ENCODE results near the gene GPR21.

GPR21 gene

DNA sequence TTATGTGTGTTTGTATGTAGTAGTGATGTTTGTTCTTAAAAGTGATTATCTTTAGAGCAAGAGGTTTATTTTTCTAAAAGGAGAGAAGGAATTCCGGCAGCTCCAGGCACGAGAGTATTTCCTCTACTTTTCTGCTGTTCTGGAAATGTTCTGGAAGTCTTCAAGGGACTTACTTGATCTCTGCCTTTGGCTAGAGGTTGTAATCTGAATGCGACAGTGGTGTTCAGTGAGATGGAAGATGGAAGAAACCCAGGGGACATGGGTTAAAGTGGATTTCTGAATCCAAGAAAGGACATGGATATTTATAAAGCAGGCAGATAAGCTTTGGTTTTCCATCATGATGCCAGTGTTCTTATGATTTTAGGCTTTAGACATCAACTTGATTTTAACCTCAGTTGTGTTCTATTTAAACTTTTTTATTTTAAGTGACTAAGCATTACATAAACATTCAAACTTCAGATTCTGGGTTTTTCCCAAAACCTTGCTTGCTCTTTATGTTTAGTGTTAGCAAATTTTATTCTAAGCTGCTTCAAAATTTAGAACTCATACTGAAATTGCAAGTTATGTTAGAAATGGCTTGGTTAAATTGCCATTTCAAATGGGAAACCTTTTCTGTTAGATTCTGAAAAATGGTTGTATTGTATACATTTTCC is 3.6 kb downstream of the GPR21 start:
- ChIA-PET CTCF (interaction anchor here (0.6 kb wide), 1 partner anchor 46 kb away, joined by 5 read pairs; no protein-coding TSS in a partner anchor), POLR2A (no interaction called here)
- DNase-seq (ENCODE audit: extremely low spot score) = no peak
- TF ChIP-seq ELF4 (IDR thresholded peaks at IDR 0.05) (no peak), L3MBTL2 (conservative IDR thresholded peaks at IDR 0.05) (no peak), FOXA1 (IDR thresholded peaks at IDR 0.05) (no peak), NFRKB (IDR thresholded peaks at IDR 0.05) (no peak), ZNF384 (IDR thresholded peaks at IDR 0.05) (no peak), TARDBP (IDR thresholded peaks at IDR 0.05) (no peak), LEF1 (IDR thresholded peaks at IDR 0.05; ENCODE audit: borderline replicate concordance) (no peak), SP1 (IDR thresholded peaks at IDR 0.05) (no peak), SUZ12 (IDR thresholded peaks at IDR 0.05) (no peak), ARNT (IDR thresholded peaks at IDR 0.05) (no peak), FOXM1 (IDR thresholded peaks at IDR 0.05; ENCODE audit: borderline replicate concordance) (no peak), CTBP1 (IDR thresholded peaks at IDR 0.05; ENCODE audit: borderline replicate concordance) (no peak)
- TF ChIP-seq, protein P1, sequence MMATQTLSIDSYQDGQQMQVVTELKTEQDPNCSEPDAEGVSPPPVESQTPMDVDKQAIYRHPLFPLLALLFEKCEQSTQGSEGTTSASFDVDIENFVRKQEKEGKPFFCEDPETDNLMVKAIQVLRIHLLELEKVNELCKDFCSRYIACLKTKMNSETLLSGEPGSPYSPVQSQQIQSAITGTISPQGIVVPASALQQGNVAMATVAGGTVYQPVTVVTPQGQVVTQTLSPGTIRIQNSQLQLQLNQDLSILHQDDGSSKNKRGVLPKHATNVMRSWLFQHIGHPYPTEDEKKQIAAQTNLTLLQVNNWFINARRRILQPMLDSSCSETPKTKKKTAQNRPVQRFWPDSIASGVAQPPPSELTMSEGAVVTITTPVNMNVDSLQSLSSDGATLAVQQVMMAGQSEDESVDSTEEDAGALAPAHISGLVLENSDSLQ (IDR thresholded peaks at IDR 0.05) = no peak

DNA sequence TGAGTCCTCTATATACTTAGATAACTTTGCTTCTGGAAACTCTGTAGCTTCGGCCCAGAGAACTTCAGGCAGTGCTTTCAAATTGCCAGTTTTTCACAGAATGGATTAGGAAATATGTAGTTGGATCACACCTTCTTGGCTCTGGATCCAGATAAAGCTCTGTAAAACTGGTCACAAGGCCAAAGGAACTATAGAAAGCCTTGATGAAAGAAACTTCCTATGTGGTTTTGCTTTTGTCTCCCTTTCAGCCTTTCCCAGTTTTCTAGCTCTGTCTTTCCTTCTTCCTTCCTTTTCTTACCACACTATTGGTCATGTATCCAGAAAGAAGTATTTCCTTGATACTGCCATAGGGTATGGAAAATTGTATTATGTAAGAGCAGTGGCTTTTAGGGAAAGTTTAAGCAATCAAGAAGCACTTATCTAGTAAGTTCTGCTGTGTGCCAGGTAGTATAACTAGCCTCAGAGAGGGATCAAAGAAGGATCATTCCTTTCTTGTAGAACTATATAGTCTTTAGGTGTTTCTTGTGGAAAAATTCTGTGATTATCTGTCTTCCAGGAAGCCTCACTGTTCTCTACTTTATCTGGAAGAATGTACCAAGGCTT is 6.3 kb downstream of the GPR21 start:
- DNase-seq (ENCODE audit: extremely low spot score) = no peak
- TF ChIP-seq ARNT (IDR thresholded peaks at IDR 0.05) = no peak
- TF ChIP-seq FOXM1 (IDR thresholded peaks at IDR 0.05; ENCODE audit: borderline replicate concordance) = no peak
- TF ChIP-seq L3MBTL2 (conservative IDR thresholded peaks at IDR 0.05) = no peak
- TF ChIP-seq, protein P1 (IDR thresholded peaks at IDR 0.05) = no peak
- no peak for TF ChIP-seq CTBP1 (IDR thresholded peaks at IDR 0.05; ENCODE audit: borderline replicate concordance)
- TF ChIP-seq FOXA1 (IDR thresholded peaks at IDR 0.05) = no peak
- TF ChIP-seq ELF4 (IDR thresholded peaks at IDR 0.05) = no peak
- TF ChIP-seq SUZ12 (IDR thresholded peaks at IDR 0.05) = no peak
- TF ChIP-seq LEF1 (IDR thresholded peaks at IDR 0.05; ENCODE audit: borderline replicate concordance) = no peak
- TF ChIP-seq HDGF (IDR thresholded peaks at IDR 0.05; ENCODE audit: borderline replicate concordance) = no peak
- no peak for TF ChIP-seq ZNF384 (IDR thresholded peaks at IDR 0.05)
- no peak for TF ChIP-seq FOXK2 (IDR thresholded peaks at IDR 0.05)
- no peak for TF ChIP-seq TARDBP (IDR thresholded peaks at IDR 0.05)
- ChIA-PET POLR2A (interaction anchor here (1.1 kb wide), 1 partner anchor 9 kb away, joined by 3 read pairs; no protein-coding TSS in a partner anchor), CTCF (no interaction called here)

DNA sequence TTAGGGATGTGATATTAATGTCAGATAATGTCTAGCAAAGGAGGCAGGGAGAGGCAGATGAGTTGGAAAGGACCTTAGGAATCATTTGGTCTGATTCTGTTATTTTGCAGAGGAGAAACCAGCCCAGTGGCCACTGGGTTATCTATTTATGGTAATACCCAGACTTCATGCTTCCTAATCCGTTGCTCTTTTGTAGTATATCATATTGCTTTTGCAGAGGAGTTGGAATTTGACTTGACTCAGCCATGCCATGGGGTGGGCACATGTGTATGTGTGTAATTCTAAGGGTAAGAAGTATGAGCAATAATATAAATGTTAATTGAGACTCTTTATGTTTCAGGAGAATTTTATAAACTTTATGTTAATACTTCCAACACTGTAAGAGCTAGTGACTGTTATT is 7.3 kb downstream of the GPR21 start:
- ChIA-PET POLR2A (no interaction called here), CTCF (no interaction called here)
- no peak for DNase-seq (ENCODE audit: extremely low spot score)
- TF ChIP-seq SUZ12 (IDR thresholded peaks at IDR 0.05) = no peak
- TF ChIP-seq NFRKB (IDR thresholded peaks at IDR 0.05) = no peak
- TF ChIP-seq CTBP1 (IDR thresholded peaks at IDR 0.05; ENCODE audit: borderline replicate concordance) = no peak
- TF ChIP-seq SP1 (IDR thresholded peaks at IDR 0.05) = no peak
- TF ChIP-seq FOXM1 (IDR thresholded peaks at IDR 0.05; ENCODE audit: borderline replicate concordance) = no peak
- no peak for TF ChIP-seq HDGF (IDR thresholded peaks at IDR 0.05; ENCODE audit: borderline replicate concordance)
- TF ChIP-seq, protein P1 (IDR thresholded peaks at IDR 0.05) = no peak
- TF ChIP-seq FOXA1 (IDR thresholded peaks at IDR 0.05) = no peak
- TF ChIP-seq FOXK2 (IDR thresholded peaks at IDR 0.05) = no peak
- TF ChIP-seq BHLHE40 (IDR thresholded peaks at IDR 0.05; ENCODE audit: borderline replicate concordance) = no peak
- no peak for TF ChIP-seq TARDBP (IDR thresholded peaks at IDR 0.05)
- no peak for TF ChIP-seq ZNF384 (IDR thresholded peaks at IDR 0.05)
- no peak for TF ChIP-seq L3MBTL2 (conservative IDR thresholded peaks at IDR 0.05)
- TF ChIP-seq ELF4 (IDR thresholded peaks at IDR 0.05) = no peak
- no peak for TF ChIP-seq ARNT (IDR thresholded peaks at IDR 0.05)
- no peak for TF ChIP-seq LEF1 (IDR thresholded peaks at IDR 0.05; ENCODE audit: borderline replicate concordance)

DNA sequence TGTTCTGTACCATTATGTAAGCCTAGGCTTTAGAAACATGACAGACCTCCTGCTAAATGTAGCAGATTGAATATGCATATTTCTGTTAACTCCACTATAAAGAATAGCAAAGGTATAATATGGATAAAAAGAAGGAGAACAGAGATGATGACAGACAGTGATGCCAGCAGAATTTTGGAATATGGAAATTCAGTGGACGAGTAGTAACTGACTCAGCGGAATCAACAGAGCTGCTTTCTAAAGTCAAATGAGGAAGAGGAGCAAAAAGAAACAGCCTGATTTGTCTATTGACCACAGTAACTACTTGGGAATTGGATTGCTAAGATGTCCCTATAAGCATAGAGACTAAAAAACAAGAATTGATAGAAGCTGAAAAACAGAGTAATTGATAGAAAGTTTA is 8.0 kb downstream of the GPR21 start:
- TF ChIP-seq LEF1 (IDR thresholded peaks at IDR 0.05; ENCODE audit: borderline replicate concordance) (no peak), HDGF (IDR thresholded peaks at IDR 0.05; ENCODE audit: borderline replicate concordance) (no peak), CTBP1 (IDR thresholded peaks at IDR 0.05; ENCODE audit: borderline replicate concordance) (no peak), NFRKB (IDR thresholded peaks at IDR 0.05) (no peak), BHLHE40 (IDR thresholded peaks at IDR 0.05; ENCODE audit: borderline replicate concordance) (no peak), FOXA1 (IDR thresholded peaks at IDR 0.05) (no peak), FOXM1 (IDR thresholded peaks at IDR 0.05; ENCODE audit: borderline replicate concordance) (no peak), TARDBP (IDR thresholded peaks at IDR 0.05) (no peak)
- TF ChIP-seq, protein P1 (IDR thresholded peaks at IDR 0.05) = no peak
- POLR2A ChIA-PET = no interaction called here
- CTCF ChIA-PET = no interaction called here
- DNase-seq (ENCODE audit: extremely low spot score) = no peak

DNA sequence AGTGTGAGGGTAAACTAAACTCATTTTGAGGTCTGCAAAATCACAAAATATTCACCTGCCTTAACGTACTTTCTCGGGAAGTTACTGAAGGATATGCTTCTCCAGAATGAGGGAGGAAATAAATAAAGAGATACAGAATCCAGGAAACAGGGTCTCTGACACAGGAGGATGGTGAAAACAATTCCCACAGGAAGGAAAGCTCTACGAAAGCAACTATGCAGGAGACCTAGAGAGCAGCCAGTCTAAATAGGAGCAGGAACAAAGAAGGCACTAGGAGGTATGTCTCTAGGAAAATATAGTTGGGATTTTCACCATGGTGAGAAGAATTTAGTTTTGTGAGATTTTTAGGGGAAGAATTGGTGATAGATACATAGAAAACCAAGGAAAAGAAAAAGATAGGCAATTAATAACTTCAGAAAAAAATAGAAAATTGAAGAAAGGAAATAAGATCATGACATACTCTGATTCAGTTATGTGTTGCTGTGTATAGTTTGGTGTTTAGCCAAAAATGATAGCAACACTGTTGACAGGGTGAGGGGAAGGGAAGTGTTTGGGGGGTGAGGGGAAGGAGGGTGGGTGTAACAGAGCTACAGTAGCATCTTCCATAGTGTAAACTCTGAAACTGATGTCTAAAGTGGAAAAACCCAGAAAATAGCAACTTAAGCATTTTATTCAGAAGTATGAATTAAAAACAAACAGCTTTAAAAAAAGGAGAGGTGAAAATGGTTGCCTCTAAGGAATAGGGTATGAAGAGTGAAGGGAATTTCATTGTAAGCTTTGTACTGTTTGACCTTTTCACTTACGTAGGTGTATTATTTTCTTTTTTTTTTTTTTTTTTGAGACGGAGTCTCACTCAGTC is 9.8 kb downstream of the GPR21 start:
- DNase-seq (ENCODE audit: extremely low spot score) = no peak
- POLR2A ChIA-PET = no interaction called here
- CTCF ChIA-PET = no interaction called here
- no peak for TF ChIP-seq LEF1 (IDR thresholded peaks at IDR 0.05; ENCODE audit: borderline replicate concordance)
- no peak for TF ChIP-seq NFRKB (IDR thresholded peaks at IDR 0.05)
- TF ChIP-seq L3MBTL2 (conservative IDR thresholded peaks at IDR 0.05) = no peak
- TF ChIP-seq TARDBP (IDR thresholded peaks at IDR 0.05) = no peak
- no peak for TF ChIP-seq ZNF384 (IDR thresholded peaks at IDR 0.05)
- no peak for TF ChIP-seq SP1 (IDR thresholded peaks at IDR 0.05)
- TF ChIP-seq, protein P1 (IDR thresholded peaks at IDR 0.05) = no peak
- no peak for TF ChIP-seq FOXM1 (IDR thresholded peaks at IDR 0.05; ENCODE audit: borderline replicate concordance)
- TF ChIP-seq FOXK2 (IDR thresholded peaks at IDR 0.05) = no peak
- no peak for TF ChIP-seq HDGF (IDR thresholded peaks at IDR 0.05; ENCODE audit: borderline replicate concordance)
- TF ChIP-seq FOXA1 (IDR thresholded peaks at IDR 0.05) = no peak
- no peak for TF ChIP-seq SUZ12 (IDR thresholded peaks at IDR 0.05)

Measured in HEK293T (cell line).